GM21367 (cell line): ENCODE data around the gene ERVW-1.
"Not testable (repeated sequence)": the region's sequence is repeated elsewhere in the genome, so short reads cannot be mapped to it uniquely, and the experiment has no call there.

Experiments used
- ATAC-seq: cut with Tn5 transposase; IDR thresholded peaks from one replicate; pipeline ENCODE4 v1.9.1; 2021; ENCODE audit not compliant: unreplicated experiment

The ERVW-1 gene

GRCh38 chr7:92475261-92475770 lies 2.4 kb downstream of the ERVW-1 start:
- not testable (repeated sequence) for ATAC-seq

- not testable (repeated sequence) for ATAC-seq
These were observed 3.8 kb downstream of the ERVW-1 start for GRCh38 chr7:92473989-92474388.

- not testable (repeated sequence) for ATAC-seq
These were observed 9.2 kb downstream of the ERVW-1 start for GRCh38 chr7:92468589-92468988.

GRCh38 chr7:92466682-92467081 lies 11.1 kb downstream of the ERVW-1 start:
- ATAC-seq = no peak

- no peak for ATAC-seq
These were observed 13.2 kb downstream of the ERVW-1 start for GRCh38 chr7:92464515-92464914.

GRCh38 chr7:92462560-92462959 lies 15.2 kb downstream of the ERVW-1 start:
- ATAC-seq = no peak

- peak; percentile 89 for ATAC-seq
These were observed 16.4 kb downstream of the ERVW-1 start for GRCh38 chr7:92461027-92462003.

GRCh38 chr7:92460510-92460909 lies 17.2 kb downstream of the ERVW-1 start:
- ATAC-seq = no peak

- ATAC-seq = no peak
These were observed 17.6 kb downstream of the ERVW-1 start for GRCh38 chr7:92460109-92460508.

- ATAC-seq = no peak
These were observed 21.5 kb downstream of the ERVW-1 start for GRCh38 chr7:92456236-92456635.

GRCh38 chr7:92451645-92452044 lies 26.1 kb downstream of the ERVW-1 start:
- ATAC-seq = no peak

GRCh38 chr7:92448205-92448747 lies 29.5 kb downstream of the ERVW-1 start:
- ATAC-seq = peak; percentile 32

GRCh38 chr7:92447345-92448204 lies 30.2 kb downstream of the ERVW-1 start, which contains the start of gene GATAD1:
Gene GATAD1, plus strand, starts transcription at chr7:92447482. Its CDS starts 248 bp downstream, at chr7:92447730.
- peak; percentile 90 for ATAC-seq

GRCh38 chr7:92446869-92447344 lies 30.8 kb downstream of the ERVW-1 start:
- ATAC-seq = no peak

- not testable (repeated sequence) for ATAC-seq
These were observed 35.0 kb downstream of the ERVW-1 start for GRCh38 chr7:92442720-92443119.

GRCh38 chr7:92437956-92438491 lies 39.7 kb downstream of the ERVW-1 start:
- ATAC-seq = no peak

- ATAC-seq = no peak
These were observed 40.9 kb downstream of the ERVW-1 start for GRCh38 chr7:92436612-92437445.

- no peak for ATAC-seq
These were observed 42.2 kb downstream of the ERVW-1 start for GRCh38 chr7:92435542-92435941.

GRCh38 chr7:92433019-92433418 lies 44.7 kb downstream of the ERVW-1 start:
- ATAC-seq = no peak
